ENCODE measurements around the gene TMPRSS4.

Gene TMPRSS4

DNA sequence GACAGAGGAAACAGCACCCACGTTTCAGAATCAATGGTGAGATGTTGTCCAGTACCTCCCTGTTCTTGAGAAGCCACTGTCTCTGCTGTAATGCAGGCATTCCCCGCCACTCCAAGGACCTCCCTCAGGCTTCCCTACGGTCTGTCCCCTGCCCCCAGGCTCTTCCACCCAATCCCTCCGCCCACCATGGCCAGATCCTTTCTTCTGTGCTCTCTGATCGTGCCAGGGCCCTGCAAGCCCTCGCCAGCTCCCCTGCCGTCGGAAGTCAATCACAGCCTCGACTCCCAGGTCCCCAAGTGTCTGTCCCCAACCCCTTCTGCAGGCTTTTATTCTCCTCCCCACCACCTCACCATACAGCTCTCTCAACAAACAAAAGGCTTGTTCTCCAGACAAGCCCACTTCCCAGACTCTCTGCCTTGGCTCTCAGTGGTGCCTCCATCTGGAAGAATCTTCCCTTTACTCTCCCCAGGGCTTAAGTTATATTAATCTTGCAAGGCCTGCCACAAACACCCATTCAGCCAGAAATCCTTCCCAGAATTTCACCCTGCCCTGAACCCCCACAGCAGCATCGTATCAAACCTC lies 62.1 kb downstream of the TMPRSS4 start:
- DNase-seq, result no peak

DNA sequence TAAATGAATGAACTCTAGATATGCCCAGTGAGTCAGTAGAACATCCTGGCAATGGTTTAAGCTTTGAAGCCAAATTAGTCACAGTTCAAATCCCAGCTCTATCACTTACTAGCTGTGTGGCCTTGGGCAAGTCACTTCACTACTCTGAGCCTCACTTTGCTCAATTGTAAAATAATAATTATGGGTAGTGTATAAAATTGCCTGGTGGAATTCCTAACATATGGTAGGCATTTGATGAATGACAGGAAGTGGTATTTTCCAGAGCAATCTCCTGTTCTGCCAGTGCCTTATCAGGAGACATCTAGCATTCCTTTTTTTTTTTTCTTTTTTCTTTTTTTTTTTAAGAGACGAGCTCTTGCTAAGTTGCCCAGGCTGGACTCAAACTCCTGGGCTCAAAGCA lies 62.7 kb downstream of the TMPRSS4 start:
- DNase-seq, result no peak

DNA sequence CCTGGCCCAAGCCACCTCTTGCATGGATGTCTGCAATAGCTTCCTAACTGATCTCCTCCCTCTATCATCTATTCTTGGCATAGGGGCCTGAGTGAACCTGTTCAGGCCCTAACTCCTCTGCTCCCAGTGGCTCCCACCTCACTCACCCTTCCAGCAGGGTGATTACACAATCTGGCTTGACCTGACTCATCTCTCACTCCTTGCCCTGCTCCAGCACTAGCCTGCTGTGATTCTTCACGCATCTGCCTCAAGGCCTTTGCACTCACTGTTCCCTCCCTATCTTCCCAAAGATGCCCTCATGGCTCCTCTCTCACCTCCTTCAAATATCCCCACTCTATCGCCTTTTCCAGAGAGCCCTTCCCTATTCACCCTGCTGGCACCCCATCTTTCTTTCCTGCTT lies 65.2 kb downstream of the TMPRSS4 start:
- no peak for DNase-seq

DNA sequence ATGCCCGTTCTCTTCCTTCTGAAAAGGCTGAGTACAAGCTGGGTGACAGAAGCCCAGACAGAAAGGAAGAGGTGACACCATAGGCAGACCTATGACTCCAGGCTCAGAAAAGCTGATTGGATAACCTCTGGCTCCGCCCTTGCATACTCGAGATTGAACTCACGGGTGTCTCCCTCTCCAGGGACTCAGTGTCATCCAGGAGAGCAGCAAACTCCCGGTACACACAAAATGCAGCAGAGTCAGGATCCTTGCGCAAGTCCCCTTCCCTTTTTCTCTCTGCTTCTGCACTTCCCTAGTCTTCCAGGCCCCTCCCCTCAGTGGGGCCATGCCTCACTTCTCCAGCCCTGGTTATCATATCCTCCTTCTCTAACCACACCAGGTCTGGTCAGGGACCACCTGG lies 65.9 kb downstream of the TMPRSS4 start:
- no peak for DNase-seq

DNA sequence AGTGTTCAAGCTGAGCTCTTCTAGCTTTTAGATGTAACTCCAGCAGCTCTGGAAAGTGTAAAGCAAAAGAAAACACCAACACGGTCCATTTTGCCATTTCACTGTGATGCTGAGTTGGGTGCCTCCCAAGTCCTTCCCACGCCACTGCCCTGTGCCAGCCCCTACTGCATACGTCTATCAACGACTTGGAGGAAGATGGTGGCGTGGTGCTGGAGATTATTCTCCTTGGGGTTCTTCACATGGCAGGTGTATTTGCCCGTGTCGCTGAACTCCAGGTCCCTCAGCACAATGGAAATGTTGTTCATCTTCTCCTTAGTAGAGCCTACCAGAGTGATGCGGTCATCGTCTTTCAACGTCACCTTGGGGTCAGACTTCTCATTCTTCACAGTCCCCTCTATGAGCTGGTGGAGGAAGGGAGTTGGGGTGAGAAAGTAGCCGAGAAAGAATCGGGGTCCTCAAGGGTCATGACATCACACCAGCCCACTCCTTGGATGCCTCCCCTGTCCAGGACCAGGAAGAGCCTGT lies 66.8 kb downstream of the TMPRSS4 start:
- no peak for DNase-seq

DNA sequence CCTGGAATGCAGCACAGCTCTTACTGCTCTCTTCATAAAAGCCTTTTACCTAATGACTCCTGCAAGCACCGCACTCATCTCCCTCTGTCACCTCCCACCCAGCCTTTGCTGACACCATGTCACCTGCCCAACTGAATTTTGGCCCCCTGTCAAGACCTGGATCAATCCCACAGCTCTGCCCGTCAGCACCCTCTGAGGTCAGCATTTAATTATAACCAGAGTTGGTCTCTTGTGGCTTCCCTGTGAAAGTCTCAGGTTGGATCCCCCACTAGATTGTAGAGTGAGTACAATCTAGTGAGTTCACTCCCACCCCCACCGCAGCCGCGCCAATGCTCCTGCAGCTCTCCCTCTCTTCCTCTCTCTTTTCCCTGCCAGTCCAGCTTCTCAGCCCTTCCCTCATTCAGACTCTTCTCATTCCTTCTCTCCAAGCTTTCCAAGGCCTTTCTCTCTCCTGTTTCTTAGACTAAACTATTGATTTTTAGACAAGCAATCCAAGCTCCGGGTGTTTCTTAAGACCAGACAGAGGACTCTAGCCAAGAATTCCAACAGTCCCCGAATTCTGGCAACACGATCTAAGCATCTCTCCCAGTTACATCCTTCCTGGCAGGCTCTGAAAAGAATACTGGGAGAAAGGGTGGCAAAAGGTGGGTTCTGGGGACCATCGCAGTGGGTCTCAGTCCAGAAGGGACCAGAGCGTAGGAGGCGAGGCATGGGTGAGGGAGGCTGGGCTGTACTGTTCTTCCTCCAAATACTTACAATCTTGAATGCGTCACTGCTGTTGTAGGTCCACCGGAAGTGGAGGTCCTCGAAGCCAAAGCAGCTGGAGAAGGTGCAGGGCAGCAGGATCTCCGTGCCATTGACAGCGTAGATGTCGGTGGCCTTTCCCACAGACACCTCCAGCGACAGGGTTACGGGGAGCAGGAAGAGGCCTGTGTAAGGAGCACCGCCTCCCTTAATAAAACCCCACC lies 67.7 kb downstream of the TMPRSS4 start:
- DNase-seq, result no peak

DNA sequence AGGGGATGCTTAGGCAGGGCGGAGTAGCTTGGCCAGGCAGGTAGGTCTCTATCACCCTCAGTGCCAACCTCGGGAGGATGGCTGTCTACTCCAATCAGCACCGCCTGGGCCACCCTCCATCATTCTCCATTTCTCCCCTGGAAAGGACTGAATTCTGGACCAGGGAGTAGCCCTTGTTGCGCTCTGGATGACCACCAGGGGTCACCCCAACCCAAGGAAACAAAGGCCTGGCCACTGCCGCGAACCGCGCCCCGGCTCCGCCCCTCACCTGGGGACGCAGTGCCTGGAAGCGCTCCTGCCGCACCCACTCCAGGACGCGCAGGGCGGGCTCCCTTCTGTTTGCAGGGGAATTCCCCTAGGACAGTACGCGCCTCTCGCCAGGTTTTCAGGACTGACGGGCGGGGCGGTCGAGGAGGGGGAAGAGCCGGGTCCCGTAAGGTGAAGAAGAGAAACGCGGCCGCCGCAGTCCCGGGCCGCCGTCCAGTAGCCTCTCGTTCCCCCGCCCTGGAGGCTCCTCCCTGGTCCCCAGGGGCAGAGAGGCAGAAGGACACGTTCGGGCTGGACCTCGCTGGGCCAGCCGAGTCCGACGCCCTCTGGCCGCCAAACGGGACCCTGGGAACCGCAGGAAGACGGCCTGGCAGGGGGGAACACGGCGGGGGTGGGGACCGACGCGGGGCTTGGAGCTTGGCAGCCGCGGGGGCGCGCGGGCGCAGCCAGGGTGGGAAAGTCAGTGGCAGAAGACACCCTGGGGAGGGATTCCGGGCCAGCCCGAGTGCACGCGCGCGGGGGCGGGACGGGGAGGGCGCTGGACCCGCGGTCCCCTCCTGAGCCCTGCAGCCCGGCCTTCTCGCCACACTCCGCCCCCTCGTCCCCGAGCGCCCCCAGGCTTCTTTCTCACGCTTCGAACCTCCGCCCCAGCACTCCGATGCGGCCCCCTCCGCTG lies 68.7 kb downstream of the TMPRSS4 start:
- no peak for DNase-seq

DNA sequence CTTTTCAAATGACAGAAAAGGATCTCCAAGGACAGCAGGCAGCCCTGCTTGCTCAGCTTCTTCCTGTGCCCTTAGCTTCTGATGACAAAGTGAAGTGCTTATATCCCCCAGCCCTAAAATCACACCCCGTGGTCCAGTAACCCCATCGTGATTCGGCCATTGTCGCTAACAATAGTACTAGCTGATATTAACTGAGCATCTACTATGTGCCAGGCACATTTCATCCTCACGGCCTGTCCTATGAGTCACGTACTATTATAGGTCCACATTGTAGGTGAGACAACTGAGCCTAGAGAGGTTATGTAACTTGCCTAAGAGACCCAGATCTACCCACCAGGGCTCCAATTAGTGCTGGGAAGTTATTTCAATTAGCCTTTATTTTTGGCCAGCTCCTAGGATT lies 69.7 kb downstream of the TMPRSS4 start:
- DNase-seq, result no peak

DNA sequence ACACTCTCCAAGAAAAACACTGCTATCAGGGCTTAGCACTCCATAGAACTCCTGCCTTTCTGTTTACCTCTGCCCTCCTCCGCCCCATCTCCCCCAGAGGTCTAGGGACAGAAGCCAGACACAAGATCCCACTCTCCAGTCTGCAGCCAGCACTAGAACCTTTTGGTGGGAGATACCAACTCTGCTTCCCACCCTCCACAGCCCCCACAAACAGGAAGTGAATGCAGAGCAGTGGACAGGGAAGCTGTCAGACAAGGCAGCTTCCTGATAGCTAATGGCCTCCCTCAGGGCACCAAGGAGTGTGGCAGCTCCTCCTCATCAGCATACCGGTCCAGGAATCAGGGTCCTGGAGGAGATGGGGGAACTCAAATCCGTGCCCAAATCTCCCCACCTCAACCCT lies 70.6 kb downstream of the TMPRSS4 start:
- DNase-seq, result no peak

DNA sequence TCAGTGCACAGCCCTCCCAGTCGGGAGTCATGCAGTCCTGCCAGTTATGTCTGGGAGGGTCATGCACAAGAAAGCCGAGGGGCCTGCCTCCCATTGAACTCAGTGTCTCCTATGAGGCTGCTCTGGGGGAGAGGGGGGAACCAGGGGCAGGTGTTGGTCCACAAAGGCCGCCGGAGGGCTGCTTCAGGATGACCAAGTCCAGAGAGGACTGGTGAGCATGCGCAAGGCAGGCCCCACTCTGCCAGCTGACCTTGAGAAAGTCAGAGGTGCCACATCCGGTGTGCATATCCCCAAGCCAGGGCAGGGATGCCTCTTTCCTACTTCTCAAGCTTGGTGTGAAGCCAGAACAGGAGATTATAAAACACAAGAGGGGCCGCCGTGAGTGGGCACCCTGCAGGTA lies 71.4 kb downstream of the TMPRSS4 start:
- DNase-seq, result no peak

DNA sequence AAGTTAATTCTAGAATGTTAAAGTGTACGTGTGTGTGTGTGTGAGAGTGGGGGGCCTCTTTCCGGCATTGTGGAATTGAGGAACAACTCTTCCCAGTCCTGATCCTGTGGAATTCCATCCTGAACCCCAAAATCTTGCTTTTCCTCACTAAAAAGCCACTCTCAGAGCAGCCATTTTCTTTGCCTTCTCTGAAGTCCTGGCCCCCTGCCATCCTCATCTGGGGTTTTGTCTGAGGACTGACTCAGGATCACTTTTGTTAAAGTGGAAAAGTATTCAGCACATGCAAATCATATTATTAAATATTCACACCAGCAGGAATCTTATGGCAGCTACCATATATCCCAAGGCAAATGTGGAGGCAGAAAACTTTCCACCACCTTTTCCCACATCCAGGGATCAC lies 72.0 kb downstream of the TMPRSS4 start:
- no peak for DNase-seq

DNA sequence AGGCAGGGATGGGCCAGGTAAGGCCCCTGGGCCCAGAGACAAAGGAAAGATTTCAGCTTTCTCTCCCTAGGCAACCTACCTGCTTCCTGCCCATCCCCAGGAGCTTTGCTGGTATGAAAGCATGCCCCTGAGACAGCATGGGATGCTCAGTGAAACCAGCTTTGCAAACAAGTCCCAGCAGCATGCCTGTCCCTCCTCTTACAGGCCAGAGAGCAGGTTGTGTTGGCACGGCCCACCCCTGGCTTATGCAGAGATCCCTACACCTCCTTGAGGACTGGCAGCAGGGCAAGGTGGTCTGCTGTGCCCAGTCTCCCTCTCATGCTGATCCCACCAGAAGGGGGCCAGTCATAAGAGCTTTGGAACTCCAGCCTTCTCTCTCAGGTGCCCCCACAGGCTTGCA lies 72.6 kb downstream of the TMPRSS4 start:
- no peak for DNase-seq

DNA sequence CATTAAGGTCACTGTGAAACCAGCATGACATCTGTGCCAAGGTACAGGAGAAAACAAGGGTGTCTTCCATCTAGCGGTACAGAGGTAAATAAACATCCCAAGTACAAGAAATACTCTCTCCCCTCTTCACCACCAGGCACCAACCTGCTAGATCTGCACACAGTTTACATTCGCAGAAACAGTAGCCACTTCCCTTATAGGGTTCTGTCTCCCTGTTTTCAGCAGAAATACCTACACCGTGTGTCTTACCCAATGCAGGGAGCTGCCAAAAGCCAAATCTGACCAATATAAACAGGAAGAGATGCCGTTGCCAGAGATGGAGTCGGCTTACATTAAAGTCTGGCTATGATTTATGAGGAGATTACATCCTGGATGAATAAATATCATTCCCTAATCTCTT lies 74.6 kb downstream of the TMPRSS4 start:
- no peak for DNase-seq

DNA sequence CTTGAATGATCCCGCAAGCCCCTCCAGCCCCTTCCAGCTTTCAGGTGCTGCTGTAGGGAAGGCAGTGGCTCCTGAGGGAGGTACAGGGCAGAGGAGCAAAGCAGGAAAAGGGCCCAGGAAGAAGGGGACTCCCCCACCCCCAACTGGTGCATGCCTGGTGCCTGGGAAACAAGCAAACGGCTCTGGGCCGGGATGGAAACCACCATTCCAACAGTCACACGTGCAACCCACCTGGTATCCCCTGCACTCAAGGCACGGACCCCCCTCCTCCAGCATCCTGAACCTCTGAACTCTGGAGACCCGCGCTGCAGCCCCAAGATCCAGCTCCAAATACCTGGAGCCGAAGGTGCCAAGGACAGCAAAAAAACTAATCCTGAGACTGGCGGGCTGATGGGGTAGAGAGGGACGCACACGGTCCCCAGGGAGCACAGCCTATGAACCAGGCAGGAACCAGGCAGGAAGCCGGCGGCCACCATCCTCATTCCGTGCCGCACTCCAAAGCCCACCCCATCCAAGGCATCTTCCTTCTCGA lies 75.2 kb downstream of the TMPRSS4 start:
- DNase-seq, result no peak

DNA sequence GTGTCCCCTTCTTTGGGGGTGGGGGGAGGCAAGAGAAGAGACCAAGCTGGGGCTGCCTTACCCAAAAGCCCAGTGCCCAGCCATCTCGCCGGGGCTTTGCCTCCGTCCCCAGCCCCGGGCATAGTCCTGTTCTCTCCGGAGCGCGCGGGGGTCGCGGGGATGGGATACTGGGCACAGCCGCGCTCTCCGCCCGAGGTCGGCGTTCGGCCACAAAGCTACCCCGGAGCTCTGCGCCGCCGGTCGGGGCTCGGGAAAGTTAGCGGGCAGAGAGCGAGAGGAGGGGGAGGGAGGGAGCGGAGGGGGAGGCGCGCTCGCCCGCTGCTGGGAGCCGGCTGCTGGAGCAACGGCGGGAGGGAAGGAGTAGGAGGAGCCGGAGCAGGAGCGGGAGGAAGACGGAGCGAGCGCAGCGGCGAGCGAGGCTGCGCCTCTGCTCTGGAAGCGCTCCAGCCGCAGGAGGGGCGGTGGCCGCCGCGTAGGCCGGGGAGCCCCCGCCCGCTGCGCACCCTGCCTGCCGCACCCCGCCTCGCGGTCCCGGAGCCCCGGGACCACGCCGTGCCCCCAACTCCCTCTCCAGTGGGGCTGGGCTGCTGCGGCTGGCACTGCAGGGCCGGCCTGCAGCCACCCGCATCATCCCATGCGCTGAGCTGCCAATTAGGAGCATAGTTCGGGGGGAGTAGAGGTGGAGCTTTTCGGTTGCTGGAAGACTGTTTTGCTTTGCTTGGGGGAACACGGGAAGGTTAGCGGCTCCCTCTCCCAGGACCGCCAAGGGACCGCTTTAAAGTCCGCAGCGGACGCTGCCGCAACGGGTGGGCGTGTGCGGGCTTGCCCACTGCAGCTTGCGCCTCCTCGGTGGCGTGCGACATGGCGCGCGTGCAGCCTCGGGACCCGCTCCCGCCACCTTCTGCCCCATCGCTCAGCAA lies 75.9 kb downstream of the TMPRSS4 start, which contains the start of gene SCN4B:
Gene SCN4B, minus strand, starts transcription at position 272 of the 920 bp plus-strand sequence. Its CDS starts 150 bp downstream, at position 122.
- DNase-seq, result peak; percentile 23

DNA sequence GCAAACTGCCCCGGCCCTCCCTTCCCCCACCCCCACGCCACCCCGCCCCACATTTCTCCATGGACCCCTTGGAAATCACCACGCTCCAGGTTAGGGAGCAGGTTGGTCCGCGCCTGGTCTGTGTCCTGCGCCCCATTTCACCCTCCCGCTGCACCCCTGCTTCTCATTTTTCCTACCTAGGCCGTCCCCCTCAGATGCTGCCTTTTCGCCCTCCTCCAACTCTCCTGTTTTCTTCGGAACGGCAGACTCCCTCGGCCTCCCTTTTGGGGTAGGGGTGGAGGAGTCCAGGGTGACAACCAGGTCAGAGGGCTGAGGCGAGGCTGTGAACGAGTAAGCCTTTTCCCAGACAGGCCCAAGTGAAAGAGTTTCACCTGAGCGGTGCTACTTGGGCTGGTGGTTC lies 76.6 kb downstream of the TMPRSS4 start:
- DNase-seq, result no peak

DNA sequence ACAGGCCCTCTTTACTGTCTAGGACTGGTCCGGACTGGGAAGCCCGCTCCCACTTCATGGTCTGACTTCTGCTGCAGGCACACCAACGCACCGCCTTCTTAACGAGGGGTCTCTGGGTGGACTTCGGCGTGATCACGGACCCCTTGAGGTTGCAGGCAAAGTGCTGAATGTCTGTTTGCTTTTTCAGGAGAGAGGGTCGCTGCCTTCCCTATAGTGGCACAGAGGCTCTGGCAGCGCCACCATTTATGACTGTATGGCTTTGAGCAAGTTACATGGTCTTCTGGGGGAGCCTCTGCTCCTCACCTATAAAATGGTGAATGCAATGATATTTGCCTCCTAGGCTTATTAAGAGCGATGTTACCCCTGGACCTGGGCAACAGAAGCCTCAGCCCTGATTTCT lies 77.1 kb downstream of the TMPRSS4 start:
- no peak for DNase-seq

DNA sequence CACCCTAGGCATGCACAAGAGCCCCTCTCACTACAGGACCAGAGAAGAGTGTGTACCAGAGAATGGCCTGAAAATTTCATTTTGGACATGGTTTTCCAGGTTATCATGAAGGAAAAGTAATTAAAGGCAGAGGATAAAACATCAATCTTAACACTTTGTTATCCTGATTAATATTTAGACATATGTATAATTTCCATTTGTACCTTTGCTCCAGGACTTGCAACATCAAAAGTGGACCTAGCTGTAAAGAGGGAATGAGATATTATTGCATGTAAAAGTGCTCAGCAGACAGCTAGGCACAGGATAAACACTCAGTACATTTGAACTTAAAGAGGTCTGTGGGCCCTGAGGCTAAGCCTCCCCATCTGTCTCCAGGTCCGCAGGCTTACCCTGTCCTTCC lies 77.8 kb downstream of the TMPRSS4 start:
- no peak for DNase-seq

DNA sequence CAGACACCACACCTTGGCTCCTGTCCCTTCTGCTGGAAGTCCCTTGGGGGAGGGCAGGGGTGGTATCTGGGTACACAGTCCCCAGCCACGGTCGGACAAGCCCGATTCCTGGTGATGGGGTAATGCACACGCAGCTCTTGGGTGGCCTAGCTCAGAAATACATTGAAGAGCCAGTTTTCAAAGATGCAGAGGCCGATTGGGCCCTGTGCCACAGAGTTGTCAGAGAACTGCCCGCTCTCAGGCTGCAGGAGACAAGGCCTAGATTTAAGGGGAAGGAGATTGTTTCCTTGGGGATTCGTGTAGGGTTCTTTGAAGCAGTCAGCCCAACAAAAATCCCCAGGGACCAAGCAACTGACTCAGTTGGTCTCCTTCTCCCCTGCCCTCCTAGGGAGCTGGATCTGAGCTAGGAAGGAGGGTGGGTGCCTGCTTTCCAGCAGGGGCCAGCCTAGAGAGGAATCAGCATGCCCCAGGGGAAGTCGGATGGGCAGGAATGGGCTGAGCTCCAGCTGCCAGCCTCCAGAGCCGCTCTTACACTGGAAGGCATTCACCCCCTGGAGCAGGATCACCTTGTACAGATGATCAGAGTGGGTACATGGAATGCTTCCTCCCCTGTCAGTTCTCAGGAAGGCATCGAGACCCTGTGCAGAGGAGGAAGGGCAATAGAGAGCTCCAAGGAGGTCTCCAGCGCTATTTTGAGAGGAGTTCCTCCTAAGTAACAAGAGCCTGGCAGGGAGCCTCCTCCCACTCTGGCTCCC lies 79.1 kb downstream of the TMPRSS4 start:
- DNase-seq, result no peak

DNA sequence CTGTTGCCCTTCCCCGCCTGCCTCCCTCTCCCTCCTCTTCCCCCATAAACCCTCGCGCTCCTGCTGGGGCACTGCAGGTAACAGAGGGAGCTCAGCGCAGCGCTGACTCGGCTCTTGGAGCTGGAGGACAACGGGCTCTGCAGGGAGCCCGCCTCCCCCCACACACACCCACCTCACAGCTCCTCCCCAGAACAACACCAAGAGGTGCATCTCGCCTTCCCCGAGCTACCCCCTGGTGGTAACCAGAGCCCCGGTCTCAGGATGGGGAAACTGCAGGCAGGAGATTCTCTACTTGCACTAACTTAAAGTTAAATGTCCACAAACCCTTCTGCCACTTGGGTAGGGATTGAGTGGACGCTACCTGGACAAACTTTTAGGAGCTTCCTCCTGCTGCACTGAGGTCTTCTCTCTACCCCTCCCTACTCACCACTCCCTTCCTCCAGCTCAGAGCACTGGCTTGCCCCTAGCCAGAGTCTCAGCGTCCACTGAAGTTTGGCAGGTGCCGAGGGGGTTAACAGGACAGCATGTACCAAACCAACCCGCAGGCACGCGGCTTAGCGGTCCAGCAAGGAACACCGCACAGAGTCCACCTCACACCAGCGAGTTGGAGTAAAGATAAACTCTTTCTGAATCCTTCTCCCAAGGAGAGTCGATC lies 79.8 kb downstream of the TMPRSS4 start:
- no peak for DNase-seq
